A673 (cell line): ENCODE measurements around the gene DHRS12. TPM values are rescaled to one million over a fixed set of nuclear protein-coding genes. Genes with fewer than 3 reads are reported as not detected.

Experiments used
- BruUV-seq: library from RNA; stranded (reverse); fragments of 400-500 nt; replicated peaks from 2 replicates; lab custom pipeline; 2021; lab: Mats Ljungman, UMichigan
- CTCF ChIA-PET: fragments of 300-600 bp; sonication (Branson Sonifier 250); formaldehyde crosslinking; loops from one replicate; lab custom pipeline; 2022; ENCODE audit warnings: antibody characterized with exemption; lab: Charles Lee
- POLR2A ChIA-PET: fragments of 300-600 bp; sonication (Branson Sonifier 250); formaldehyde crosslinking; loops from one replicate; lab custom pipeline; 2022; ENCODE audit warnings: antibody characterized with exemption; ENCODE audit not compliant: low non-redundant PET; lab: Charles Lee
- DNase-seq: peaks from one replicate; pipeline ENCODE4 v3.0.0-alpha.2; 2015; ENCODE audit warnings: low spot score
- H3K27ac ChIP-seq: fragments of 200-600 bp; sonication (generic); 2 replicates; pipeline ENCODE4 v1.5.1; 2016; ENCODE audit warnings: mixed run types, low read depth, mild to moderate bottlenecking, mixed read lengths, antibody characterized with exemption, low read length; ENCODE audit not compliant: poor library complexity, severe bottlenecking
- H3K27me3 ChIP-seq: fragments of 200-600 bp; sonication (generic); replicated peaks from 2 replicates; pipeline ENCODE4 v1.6.1; 2017; ENCODE audit warnings: mixed run types, low read depth, mild to moderate bottlenecking, mixed read lengths, antibody characterized with exemption, low read length; ENCODE audit not compliant: insufficient read depth, poor library complexity
- H3K36me3 ChIP-seq: fragments of 200-600 bp; sonication (generic); 2 replicates; pipeline ENCODE4 v1.6.1; 2016; ENCODE audit warnings: mixed run types, mild to moderate bottlenecking, mixed read lengths, antibody characterized with exemption, low read length; ENCODE audit not compliant: insufficient read depth, poor library complexity, severe bottlenecking
- H3K4me1 ChIP-seq: fragments of 200-600 bp; sonication (generic); 2 replicates; pipeline ENCODE4 v1.6.1; 2017; ENCODE audit warnings: mixed run types, mild to moderate bottlenecking, mixed read lengths, antibody characterized with exemption, low read length; ENCODE audit not compliant: insufficient read depth, poor library complexity, severe bottlenecking
- H3K4me3 ChIP-seq: fragments of 200-600 bp; sonication (generic); 2 replicates; pipeline ENCODE4 v1.5.1; 2016; ENCODE audit warnings: low read depth, mixed run types, mild to moderate bottlenecking, mixed read lengths, low read length; ENCODE audit not compliant: poor library complexity, severe bottlenecking
- H3K9me3 ChIP-seq: fragments of 200-600 bp; sonication (generic); 2 replicates; pipeline ENCODE4 v1.6.1; 2016; ENCODE audit warnings: mixed run types, low read depth, mild to moderate bottlenecking, mixed read lengths, antibody characterized with exemption, low read length; ENCODE audit not compliant: poor library complexity, severe bottlenecking
- EZH2 ChIP-seq: fragments of 200-600 bp; sonication (generic); IDR thresholded peaks from 2 replicates; pipeline ENCODE4 v1.6.1; 2017; ENCODE audit warnings: borderline replicate concordance, low read depth, mild to moderate bottlenecking, mixed read lengths, antibody characterized with exemption, low read length; ENCODE audit not compliant: poor library complexity, severe bottlenecking
- intact Hi-C: fragments of 100-400 bp; cut with micrococcal nuclease; formaldehyde crosslinking; loops from one replicate; pipeline ENCODE4 v1.10.0; 2022; ENCODE audit not compliant: unreplicated experiment
- total RNA-seq: library from RNA; stranded (reverse); gene quantifications from 2 replicates; pipeline ENCODE4 v1.2.3, GENCODE V29; 2021
- TF ChIP-seq, protein P1 (sequence below): fragments of 300-800, 200-600 bp; sonication (generic); conservative IDR thresholded peaks from 2 replicates; pipeline ENCODE4 v1.5.1; 2017; ENCODE audit warnings: low read depth, mild to moderate bottlenecking, antibody characterized with exemption, low read length, moderate library complexity, mixed read lengths

Gene DHRS12
- total RNA-seq, 1 experiment from 2014 or later, result 2.8 TPM

DNA sequence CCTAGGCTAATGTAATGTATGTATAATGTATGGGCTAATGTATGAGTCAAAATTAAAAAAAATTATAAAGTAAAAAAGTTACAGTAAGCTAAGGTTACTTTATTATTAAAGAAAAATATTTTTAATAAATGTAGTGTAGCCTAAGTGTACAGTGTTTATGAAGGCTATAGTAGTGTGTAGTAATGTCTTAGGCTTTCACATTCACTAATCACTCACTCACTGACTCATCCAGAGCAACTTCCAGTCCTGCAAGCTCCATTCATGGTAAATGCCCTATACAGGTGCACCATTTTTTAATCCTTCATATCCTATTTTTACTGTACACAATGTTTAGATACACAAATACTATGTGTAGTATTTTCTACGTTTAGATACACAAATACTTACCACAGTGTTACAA, 42.8 kb upstream of the DHRS12 start:
- TF ChIP-seq EZH2, result no peak
- TF ChIP-seq, protein P1, sequence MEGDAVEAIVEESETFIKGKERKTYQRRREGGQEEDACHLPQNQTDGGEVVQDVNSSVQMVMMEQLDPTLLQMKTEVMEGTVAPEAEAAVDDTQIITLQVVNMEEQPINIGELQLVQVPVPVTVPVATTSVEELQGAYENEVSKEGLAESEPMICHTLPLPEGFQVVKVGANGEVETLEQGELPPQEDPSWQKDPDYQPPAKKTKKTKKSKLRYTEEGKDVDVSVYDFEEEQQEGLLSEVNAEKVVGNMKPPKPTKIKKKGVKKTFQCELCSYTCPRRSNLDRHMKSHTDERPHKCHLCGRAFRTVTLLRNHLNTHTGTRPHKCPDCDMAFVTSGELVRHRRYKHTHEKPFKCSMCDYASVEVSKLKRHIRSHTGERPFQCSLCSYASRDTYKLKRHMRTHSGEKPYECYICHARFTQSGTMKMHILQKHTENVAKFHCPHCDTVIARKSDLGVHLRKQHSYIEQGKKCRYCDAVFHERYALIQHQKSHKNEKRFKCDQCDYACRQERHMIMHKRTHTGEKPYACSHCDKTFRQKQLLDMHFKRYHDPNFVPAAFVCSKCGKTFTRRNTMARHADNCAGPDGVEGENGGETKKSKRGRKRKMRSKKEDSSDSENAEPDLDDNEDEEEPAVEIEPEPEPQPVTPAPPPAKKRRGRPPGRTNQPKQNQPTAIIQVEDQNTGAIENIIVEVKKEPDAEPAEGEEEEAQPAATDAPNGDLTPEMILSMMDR, result no peak
- H3K9me3 ChIP-seq, result no peaks in the 10 kb centered on the region
- ChIA-PET POLR2A (no interaction called here), CTCF (interaction anchor here (0.8 kb wide), 1 partner anchor 15 kb away, joined by 3 read pairs; no protein-coding TSS in a partner anchor)
- no peak for DNase-seq
- H3K4me1 ChIP-seq, result peaks cover 8% of the 10 kb centered on the region
- H3K27ac ChIP-seq, result no peak overlapping the region
- no peak overlapping the region for H3K4me3 ChIP-seq
- no TSS peak for BruUV-seq
- intact Hi-C loops, result no loop called here
- no peaks in the 10 kb centered on the region for H3K27me3 ChIP-seq
- H3K36me3 ChIP-seq, result no peaks in the 10 kb centered on the region

DNA sequence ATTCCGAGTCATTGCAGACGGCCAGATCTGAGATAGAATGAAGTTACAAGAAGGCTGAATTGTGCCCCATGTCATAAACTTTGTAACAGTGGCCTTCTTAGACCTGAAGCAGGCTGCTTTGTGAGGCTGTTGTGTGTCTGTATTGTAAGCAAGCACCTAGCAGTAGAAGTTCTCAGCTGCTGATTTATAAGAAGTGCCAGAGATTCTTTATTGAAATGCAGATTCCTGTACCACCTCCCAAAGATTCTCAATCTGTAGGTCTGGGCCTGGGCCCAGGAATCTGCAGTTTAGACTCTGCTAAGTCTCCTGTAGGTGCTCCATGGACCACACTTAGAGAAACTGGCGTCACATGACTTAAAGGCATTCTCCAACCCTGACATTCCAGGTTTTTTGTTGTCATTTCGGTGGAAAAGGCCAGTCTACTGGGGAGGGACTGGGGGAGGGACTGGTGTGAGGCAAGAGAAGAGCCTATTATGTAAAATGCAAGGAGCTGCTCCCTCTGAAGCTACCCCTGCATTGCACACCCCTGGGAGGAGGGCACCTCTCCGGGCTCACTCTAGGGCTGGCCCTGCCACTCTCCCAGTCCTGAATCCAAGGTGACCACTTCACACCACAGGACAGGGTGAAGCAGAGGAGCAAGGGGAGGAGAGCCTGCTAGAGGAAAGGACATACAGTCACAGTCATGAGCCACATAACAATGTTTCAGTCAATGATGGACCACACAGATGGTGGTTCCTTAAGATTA, 41.8 kb upstream of the DHRS12 start:
- TF ChIP-seq, protein P1, result no peak
- TF ChIP-seq EZH2, result no peak
- no TSS peak for BruUV-seq
- Histone ChIP-seq H3K4me3 (no peak overlapping the region), H3K36me3 (no peaks in the 10 kb centered on the region), H3K9me3 (no peaks in the 10 kb centered on the region), H3K27me3 (no peaks in the 10 kb centered on the region), H3K27ac (no peak overlapping the region), H3K4me1 (peaks cover 8% of the 10 kb centered on the region)
- ChIA-PET CTCF (no interaction called here), POLR2A (no interaction called here)
- no peak for DNase-seq
- intact Hi-C loops, result no loop called here

DNA sequence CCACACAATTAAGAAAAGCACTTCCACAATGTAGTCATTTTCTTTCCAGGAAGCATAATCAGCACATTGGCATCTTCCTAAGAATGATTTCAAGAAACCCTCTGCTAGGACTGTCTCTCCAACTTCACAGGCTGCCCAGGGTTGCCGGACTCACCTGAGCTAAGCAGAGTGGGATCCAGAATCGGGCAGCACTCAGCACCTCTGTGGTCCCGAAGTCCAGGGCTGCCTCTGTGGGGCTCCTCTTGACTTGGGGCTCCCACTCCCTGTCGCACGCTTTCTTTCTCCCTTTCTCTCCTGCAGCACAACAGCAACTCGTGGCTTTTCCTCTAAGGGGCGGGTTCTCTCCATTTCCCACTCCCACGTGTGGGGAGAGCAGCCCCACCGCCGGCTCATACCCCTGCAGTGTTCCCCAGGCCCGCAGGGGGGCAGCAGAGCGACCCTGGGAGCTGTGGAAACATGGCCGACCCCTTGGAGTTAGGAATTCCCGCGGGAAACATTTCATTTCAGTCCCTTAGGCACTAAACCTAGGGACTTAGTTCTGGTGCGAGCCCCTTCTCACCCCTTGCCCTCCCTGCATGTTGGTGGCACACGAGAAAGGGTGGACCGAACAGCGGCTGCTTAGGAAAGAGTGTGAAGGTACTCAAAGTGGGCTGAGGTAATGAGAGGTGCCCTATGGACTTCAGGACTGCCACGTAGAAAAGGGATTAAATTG, 41.1 kb upstream of the DHRS12 start, which contains the start of gene TMEM272:
TMEM272 (minus strand) TSS at position 316 of the 712 bp plus-strand sequence. CDS start 6,647 bp downstream, outside the sequence.
- H3K4me1 ChIP-seq, result peaks cover 8% of the 10 kb centered on the region
- intact Hi-C loops, result no loop called here

More for the DNA sequence above, 41.1 kb upstream of the DHRS12 start, which contains the start of gene TMEM272:
- no peak within 1 kb of the TSS for H3K27ac ChIP-seq
- H3K9me3 ChIP-seq, result no peaks in the 10 kb centered on the region
- H3K27me3 ChIP-seq, result no peaks in the 10 kb centered on the region
- peak within 1 kb of the TSS; percentile 30 for H3K4me3 ChIP-seq
- BruUV-seq, result no TSS peak
- CTCF ChIA-PET, result no interaction called here
- H3K36me3 ChIP-seq, result no peaks in the 10 kb centered on the region
- TF ChIP-seq, protein P1, result peak; percentile 98
- no peak for TF ChIP-seq EZH2
- DNase-seq, result peak; percentile 85
- POLR2A ChIA-PET, result no interaction called here
